Measurements from ENCODE around the gene TTN.

DNA sequence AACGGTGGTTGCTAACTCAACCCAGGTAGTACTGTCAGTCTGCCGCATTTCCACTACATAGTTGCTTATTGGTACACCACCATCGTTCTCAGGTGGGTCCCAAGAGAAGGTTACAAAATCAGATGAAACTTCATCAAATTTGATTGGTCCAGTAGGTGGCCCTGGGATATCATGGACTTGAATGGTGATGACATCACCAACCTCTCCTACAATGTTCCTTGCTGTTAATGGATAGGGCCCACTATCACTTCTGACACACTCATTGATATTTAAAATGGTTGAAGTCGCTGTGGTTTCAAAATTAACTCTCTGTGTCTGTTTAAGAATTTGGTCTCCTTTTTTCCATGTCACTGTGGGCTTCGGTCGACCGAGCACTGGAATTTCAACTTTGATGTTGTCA is 232.4 kb downstream of the TTN start:
- TF ChIP-seq, protein P1, sequence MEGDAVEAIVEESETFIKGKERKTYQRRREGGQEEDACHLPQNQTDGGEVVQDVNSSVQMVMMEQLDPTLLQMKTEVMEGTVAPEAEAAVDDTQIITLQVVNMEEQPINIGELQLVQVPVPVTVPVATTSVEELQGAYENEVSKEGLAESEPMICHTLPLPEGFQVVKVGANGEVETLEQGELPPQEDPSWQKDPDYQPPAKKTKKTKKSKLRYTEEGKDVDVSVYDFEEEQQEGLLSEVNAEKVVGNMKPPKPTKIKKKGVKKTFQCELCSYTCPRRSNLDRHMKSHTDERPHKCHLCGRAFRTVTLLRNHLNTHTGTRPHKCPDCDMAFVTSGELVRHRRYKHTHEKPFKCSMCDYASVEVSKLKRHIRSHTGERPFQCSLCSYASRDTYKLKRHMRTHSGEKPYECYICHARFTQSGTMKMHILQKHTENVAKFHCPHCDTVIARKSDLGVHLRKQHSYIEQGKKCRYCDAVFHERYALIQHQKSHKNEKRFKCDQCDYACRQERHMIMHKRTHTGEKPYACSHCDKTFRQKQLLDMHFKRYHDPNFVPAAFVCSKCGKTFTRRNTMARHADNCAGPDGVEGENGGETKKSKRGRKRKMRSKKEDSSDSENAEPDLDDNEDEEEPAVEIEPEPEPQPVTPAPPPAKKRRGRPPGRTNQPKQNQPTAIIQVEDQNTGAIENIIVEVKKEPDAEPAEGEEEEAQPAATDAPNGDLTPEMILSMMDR (IDR thresholded peaks at IDR 0.05), result no peak
- TF ChIP-seq EZH2phosphoT487 (IDR thresholded peaks at IDR 0.05), result no peak
